ENCODE measurements around the gene MORC2.

MORC2 gene

DNA sequence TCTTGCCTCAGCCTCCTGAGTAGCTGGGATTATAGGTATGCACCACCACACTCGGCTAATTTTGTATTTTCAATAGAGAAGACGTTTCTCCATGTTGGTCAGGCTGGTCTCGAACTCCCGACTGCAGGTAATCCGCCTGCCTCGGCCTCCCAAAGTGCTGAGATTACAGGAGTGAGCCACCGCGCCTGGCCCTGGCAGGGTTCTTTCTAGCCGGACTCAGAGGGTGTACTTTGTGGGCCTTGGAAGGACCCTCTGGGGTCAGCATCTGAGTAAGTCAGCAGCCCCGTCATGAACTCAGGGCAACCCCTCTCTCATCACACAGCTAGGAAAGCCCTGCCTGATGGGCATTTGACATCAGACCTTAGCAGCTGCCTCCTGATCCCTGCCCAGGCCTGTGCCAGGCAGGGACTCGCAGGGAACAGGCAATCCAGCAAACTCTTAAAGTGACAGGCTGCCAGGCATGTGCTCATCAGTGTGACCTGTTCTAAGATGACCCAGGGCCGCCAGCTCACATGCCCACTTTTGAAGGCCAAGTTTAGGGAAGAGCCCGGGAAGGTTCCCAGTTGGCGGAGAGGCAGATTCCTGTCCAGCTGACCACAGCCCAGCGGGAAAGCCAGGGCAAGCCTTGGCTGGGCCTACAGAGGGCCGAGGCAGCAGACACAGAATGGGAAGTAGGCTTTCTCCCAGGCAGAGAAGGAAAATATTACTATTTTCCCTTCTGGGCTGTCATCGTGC is 92.9 kb downstream of the MORC2 start:
- in situ Hi-C loops (cut with MboI; ENCODE audit: low sequenced_read_pairs), result no loop called here

Measured in HL-60/S4 treated with phorbol 12-myristate 13-acetate at 8.2 ng/mL for 4 days and 3 days (cell line).